Osteocyte (in vitro differentiated cells): Measurements from ENCODE around the gene GRAMD1C. TPM values are rescaled to one million over a fixed set of nuclear protein-coding genes. Genes with fewer than 3 reads are reported as not detected.

ENCODE experiments used
- DNase-seq: peaks from one replicate; pipeline ENCODE4 v3.0.0; 2021; ENCODE audit warnings: mixed read lengths; ENCODE audit not compliant: unreplicated experiment; ENCODE audit errors: extremely low spot score
- H3K27ac Mint-ChIP-seq: one replicate; pipeline ENCODE4 v1.8.0; 2021; ENCODE audit warnings: mild to moderate bottlenecking, mixed read lengths; ENCODE audit not compliant: unreplicated experiment
- H3K27me3 Mint-ChIP-seq: one replicate; pipeline ENCODE4 v1.8.0; 2021; ENCODE audit warnings: mixed read lengths; ENCODE audit not compliant: unreplicated experiment
- H3K36me3 Mint-ChIP-seq: one replicate; pipeline ENCODE4 v1.8.0; 2021; ENCODE audit warnings: mixed read lengths; ENCODE audit not compliant: unreplicated experiment
- H3K4me1 Mint-ChIP-seq: one replicate; pipeline ENCODE4 v1.8.0; 2021; ENCODE audit warnings: mixed read lengths; ENCODE audit not compliant: unreplicated experiment
- H3K4me3 Mint-ChIP-seq: one replicate; pipeline ENCODE4 v1.8.0; 2021; ENCODE audit warnings: mild to moderate bottlenecking, moderate library complexity, mixed read lengths; ENCODE audit not compliant: unreplicated experiment
- H3K9me3 Mint-ChIP-seq: one replicate; pipeline ENCODE4 v1.8.0; 2021; ENCODE audit warnings: mixed read lengths; ENCODE audit not compliant: unreplicated experiment
- total RNA-seq: library from RNA; stranded (reverse); gene quantifications from 2 replicates; pipeline ENCODE4 v1.2.1, GENCODE V29; 2021
- TF ChIP-seq, protein P1 (sequence below): fragments of 200-600 bp; sonication (generic); IDR thresholded peaks from 2 replicates; pipeline ENCODE4 v1.5.0; 2021; ENCODE audit warnings: antibody characterized with exemption, mild to moderate bottlenecking, moderate library complexity

GRAMD1C gene
- total RNA-seq, 1 donor from 2014 or later: 1.3 TPM

- Mint-ChIP-seq H3K27ac (no peak overlapping the region), H3K27me3 (no peaks in the 10 kb centered on the region), H3K4me1 (no peaks in the 10 kb centered on the region), H3K4me3 (no peak overlapping the region), H3K9me3 (peaks cover 3% of the 10 kb centered on the region), H3K36me3 (peaks cover 11% of the 10 kb centered on the region)
- TF ChIP-seq, protein P1, sequence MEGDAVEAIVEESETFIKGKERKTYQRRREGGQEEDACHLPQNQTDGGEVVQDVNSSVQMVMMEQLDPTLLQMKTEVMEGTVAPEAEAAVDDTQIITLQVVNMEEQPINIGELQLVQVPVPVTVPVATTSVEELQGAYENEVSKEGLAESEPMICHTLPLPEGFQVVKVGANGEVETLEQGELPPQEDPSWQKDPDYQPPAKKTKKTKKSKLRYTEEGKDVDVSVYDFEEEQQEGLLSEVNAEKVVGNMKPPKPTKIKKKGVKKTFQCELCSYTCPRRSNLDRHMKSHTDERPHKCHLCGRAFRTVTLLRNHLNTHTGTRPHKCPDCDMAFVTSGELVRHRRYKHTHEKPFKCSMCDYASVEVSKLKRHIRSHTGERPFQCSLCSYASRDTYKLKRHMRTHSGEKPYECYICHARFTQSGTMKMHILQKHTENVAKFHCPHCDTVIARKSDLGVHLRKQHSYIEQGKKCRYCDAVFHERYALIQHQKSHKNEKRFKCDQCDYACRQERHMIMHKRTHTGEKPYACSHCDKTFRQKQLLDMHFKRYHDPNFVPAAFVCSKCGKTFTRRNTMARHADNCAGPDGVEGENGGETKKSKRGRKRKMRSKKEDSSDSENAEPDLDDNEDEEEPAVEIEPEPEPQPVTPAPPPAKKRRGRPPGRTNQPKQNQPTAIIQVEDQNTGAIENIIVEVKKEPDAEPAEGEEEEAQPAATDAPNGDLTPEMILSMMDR: no peak
- DNase-seq: no peak
These were observed 145.0 kb downstream of the GRAMD1C start for GRCh38 chr3:113983544-113983943.

DNA sequence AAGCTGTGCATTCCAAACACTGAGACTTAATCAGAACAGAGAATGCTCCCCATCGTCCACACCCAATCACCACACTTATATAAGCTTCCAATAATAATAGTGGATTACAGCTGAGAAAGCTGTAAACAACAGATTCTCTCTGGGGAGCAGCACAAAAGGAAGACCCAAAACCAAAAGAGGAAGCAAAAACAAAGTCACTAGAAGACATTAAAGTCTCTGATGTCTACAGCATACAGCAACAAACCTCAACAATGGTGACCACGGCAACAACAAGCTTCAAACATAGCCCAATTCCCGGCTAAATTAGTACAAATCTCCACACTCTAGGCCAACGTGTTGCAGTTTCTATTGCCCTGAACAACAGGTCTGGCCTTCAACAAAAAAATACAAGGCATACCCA lies 147.0 kb downstream of the GRAMD1C start:
- no peak for DNase-seq
- no peak overlapping the region for H3K27ac Mint-ChIP-seq
- H3K4me1 Mint-ChIP-seq: no peaks in the 10 kb centered on the region
- H3K4me3 Mint-ChIP-seq: no peak overlapping the region
- H3K27me3 Mint-ChIP-seq: no peaks in the 10 kb centered on the region
- H3K9me3 Mint-ChIP-seq: peaks cover 3% of the 10 kb centered on the region
- H3K36me3 Mint-ChIP-seq: peaks cover 2% of the 10 kb centered on the region
- TF ChIP-seq, protein P1: no peak

Other genes starting within 250 kb of the GRAMD1C start
- gene USF3, start 142.1 kb upstream of the GRAMD1C start, total RNA-seq: 12.0 and 12.6 TPM in 2 replicates
- 82.8 and 83.1 TPM in 2 replicates for gene NAA50, start 92.5 kb upstream of the GRAMD1C start, total RNA-seq
- gene ATP6V1A, start 91.8 kb upstream of the GRAMD1C start, total RNA-seq: 73.7 and 84.7 TPM in 2 replicates
- gene ZDHHC23, start 109.2 kb downstream of the GRAMD1C start, total RNA-seq: 0.18 and 0.27 TPM in 2 replicates
- gene CCDC191, start 217.7 kb downstream of the GRAMD1C start, total RNA-seq: 4.3 and 7.1 TPM in 2 replicates
- 13.6 and 15.4 TPM in 2 replicates for gene QTRT2, start 217.9 kb downstream of the GRAMD1C start, total RNA-seq